ENCODE data around the gene GAS2L2. TPM values are rescaled to one million over a fixed set of nuclear protein-coding genes. Genes with fewer than 3 reads are reported as not detected.
"Not testable (repeated sequence)": the region's sequence is repeated elsewhere in the genome, so short reads cannot be mapped to it uniquely, and the experiment has no call there.

GAS2L2 gene
- total RNA-seq, 1 experiment from 2014 or later = not detected

- DNase-seq (ENCODE audit: low read depth) = no peak
- in situ Hi-C loops (cut with HindIII; ENCODE audit: low pct_unique_long_range_greater_than_20kb, low sequenced_read_pairs) = no loop called here
Measured at GRCh38 chr17:35714988-35715387, 38.1 kb downstream of the GAS2L2 start.

- DNase-seq (ENCODE audit: low read depth) = no peak
Measured at GRCh38 chr17:35713069-35713728, 39.8 kb downstream of the GAS2L2 start.

GRCh38 chr17:35710950-35711349, 42.1 kb downstream of the GAS2L2 start:
- DNase-seq (ENCODE audit: low read depth) = no peak
- in situ Hi-C loops (cut with HindIII; ENCODE audit: low pct_unique_long_range_greater_than_20kb, low sequenced_read_pairs) = no loop called here

More at GRCh38 chr17:35713069-35713728, 39.8 kb downstream of the GAS2L2 start:
- in situ Hi-C loops (cut with HindIII; ENCODE audit: low pct_unique_long_range_greater_than_20kb, low sequenced_read_pairs) = no loop called here

GRCh38 chr17:35709874-35710273, 43.2 kb downstream of the GAS2L2 start:
- DNase-seq (ENCODE audit: low read depth) = no peak
- in situ Hi-C loops (cut with HindIII; ENCODE audit: low pct_unique_long_range_greater_than_20kb, low sequenced_read_pairs) = no loop called here

- DNase-seq (ENCODE audit: low read depth) = no peak
- in situ Hi-C loops (cut with HindIII; ENCODE audit: low pct_unique_long_range_greater_than_20kb, low sequenced_read_pairs) = no loop called here
Measured at GRCh38 chr17:35708951-35709350, 44.1 kb downstream of the GAS2L2 start.

- in situ Hi-C loops (cut with HindIII; ENCODE audit: low pct_unique_long_range_greater_than_20kb, low sequenced_read_pairs) = no loop called here
- no peak for DNase-seq (ENCODE audit: low read depth)
Measured at GRCh38 chr17:35708149-35708548, 44.9 kb downstream of the GAS2L2 start.

- in situ Hi-C loops (cut with HindIII; ENCODE audit: low pct_unique_long_range_greater_than_20kb, low sequenced_read_pairs) = no loop called here
- DNase-seq (ENCODE audit: low read depth) = no peak
Measured at GRCh38 chr17:35705705-35706104, 47.3 kb downstream of the GAS2L2 start.

GRCh38 chr17:35705230-35705629, 47.8 kb downstream of the GAS2L2 start:
- in situ Hi-C loops (cut with HindIII; ENCODE audit: low pct_unique_long_range_greater_than_20kb, low sequenced_read_pairs) = no loop called here
- no peak for DNase-seq (ENCODE audit: low read depth)

- DNase-seq (ENCODE audit: low read depth) = not testable (repeated sequence)
Measured at GRCh38 chr17:35703308-35703707, 49.7 kb downstream of the GAS2L2 start.

GRCh38 chr17:35701491-35701890, 51.5 kb downstream of the GAS2L2 start:
- in situ Hi-C loops (cut with HindIII; ENCODE audit: low pct_unique_long_range_greater_than_20kb, low sequenced_read_pairs) = no loop called here
- DNase-seq (ENCODE audit: low read depth) = no peak

More at GRCh38 chr17:35703308-35703707, 49.7 kb downstream of the GAS2L2 start:
- in situ Hi-C loops (cut with HindIII; ENCODE audit: low pct_unique_long_range_greater_than_20kb, low sequenced_read_pairs) = not testable (repeated sequence)

GRCh38 chr17:35700150-35700549, 52.9 kb downstream of the GAS2L2 start:
- no peak for DNase-seq (ENCODE audit: low read depth)
- in situ Hi-C loops (cut with HindIII; ENCODE audit: low pct_unique_long_range_greater_than_20kb, low sequenced_read_pairs) = no loop called here

- no peak for DNase-seq (ENCODE audit: low read depth)
- in situ Hi-C loops (cut with HindIII; ENCODE audit: low pct_unique_long_range_greater_than_20kb, low sequenced_read_pairs) = no loop called here
Measured at GRCh38 chr17:35698800-35699199, 54.2 kb downstream of the GAS2L2 start.

- in situ Hi-C loops (cut with HindIII; ENCODE audit: low pct_unique_long_range_greater_than_20kb, low sequenced_read_pairs) = no loop called here
- DNase-seq (ENCODE audit: low read depth) = no peak
Measured at GRCh38 chr17:35695613-35696012, 57.4 kb downstream of the GAS2L2 start.

- in situ Hi-C loops (cut with HindIII; ENCODE audit: low pct_unique_long_range_greater_than_20kb, low sequenced_read_pairs) = no loop called here
- DNase-seq (ENCODE audit: low read depth) = no peak
Measured at GRCh38 chr17:35694906-35695305, 58.1 kb downstream of the GAS2L2 start.

Other genes starting within 250 kb of the GAS2L2 start
- not detected in 2 replicates for gene SLFN12L, start 215.6 kb downstream of the GAS2L2 start, total RNA-seq (2014; rRNA removed; shearing (Covaris generic); ENCODE audit: low replicate concordance)
- gene SLFN14, start 192.4 kb downstream of the GAS2L2 start, total RNA-seq (2014; rRNA removed; shearing (Covaris generic); ENCODE audit: low replicate concordance) = not detected in 2 replicates
- 5.6 and 10.5 TPM in 2 replicates for gene PEX12, start 174.7 kb downstream of the GAS2L2 start, total RNA-seq (2014; rRNA removed; shearing (Covaris generic); ENCODE audit: low replicate concordance)
- 118 and 135 TPM in 2 replicates for gene AP2B1, start 165.9 kb downstream of the GAS2L2 start, total RNA-seq (2014; rRNA removed; shearing (Covaris generic); ENCODE audit: low replicate concordance)
- gene RASL10B, start 21.6 kb downstream of the GAS2L2 start, total RNA-seq (2014; rRNA removed; shearing (Covaris generic); ENCODE audit: low replicate concordance) = 0.17 TPM in 1 of 2 replicates, not detected in the other
- gene C17orf50, start 7.6 kb upstream of the GAS2L2 start, total RNA-seq (2014; rRNA removed; shearing (Covaris generic); ENCODE audit: low replicate concordance) = not detected in 2 replicates
- gene MMP28, start 42.4 kb upstream of the GAS2L2 start, total RNA-seq (2014; rRNA removed; shearing (Covaris generic); ENCODE audit: low replicate concordance) = 1.7 TPM in 1 of 2 replicates, not detected in the other
- 4.9 and 7.7 TPM in 2 replicates for gene TAF15, start 56.2 kb upstream of the GAS2L2 start, total RNA-seq (2014; rRNA removed; shearing (Covaris generic); ENCODE audit: low replicate concordance)
- gene HEATR9, start 115.7 kb upstream of the GAS2L2 start, total RNA-seq (2014; rRNA removed; shearing (Covaris generic); ENCODE audit: low replicate concordance) = not detected in 2 replicates
- gene CCL5, start 127.1 kb upstream of the GAS2L2 start, total RNA-seq (2014; rRNA removed; shearing (Covaris generic); ENCODE audit: low replicate concordance) = 16.0 and 21.5 TPM in 2 replicates
- gene RDM1, start 177.5 kb upstream of the GAS2L2 start, total RNA-seq (2014; rRNA removed; shearing (Covaris generic); ENCODE audit: low replicate concordance) = 12.8 and 13.7 TPM in 2 replicates
- not detected in 2 replicates for gene LYZL6, start 190.5 kb upstream of the GAS2L2 start, total RNA-seq (2014; rRNA removed; shearing (Covaris generic); ENCODE audit: low replicate concordance)
- gene CCL16, start 228.3 kb upstream of the GAS2L2 start, total RNA-seq (2014; rRNA removed; shearing (Covaris generic); ENCODE audit: low replicate concordance) = not detected in 2 replicates
- gene CCL14, start 233.5 kb upstream of the GAS2L2 start, total RNA-seq (2014; rRNA removed; shearing (Covaris generic); ENCODE audit: low replicate concordance) = not detected in 2 replicates
- not detected in 2 replicates for gene CCL15, start 248.3 kb upstream of the GAS2L2 start, total RNA-seq (2014; rRNA removed; shearing (Covaris generic); ENCODE audit: low replicate concordance)

All from Caki2 (cell line).